Activated CD4-positive, alpha-beta T cell treated with anti-CD3 and anti-CD28 coated beads, Interleukin-2, amount 10 ng/mL, durations not matched to agents 24 days and 14 days (primary cell): ENCODE data around the gene MRPL39. TPM values are rescaled to one million over a fixed set of nuclear protein-coding genes. Genes with fewer than 3 reads are reported as not detected.

Experiments
- DNase-seq: peaks from one replicate; pipeline ENCODE4 v3.0.0; 2022
- H3K27ac Mint-ChIP-seq: one replicate; pipeline ENCODE4 v1.8.0; 2022; ENCODE audit warnings: mild to moderate bottlenecking, mixed read lengths
- H3K27me3 Mint-ChIP-seq: one replicate; pipeline ENCODE4 v1.8.0; 2022; ENCODE audit warnings: mixed read lengths
- H3K36me3 Mint-ChIP-seq: one replicate; pipeline ENCODE4 v1.8.0; 2022; ENCODE audit warnings: low read depth, mild to moderate bottlenecking, mixed read lengths
- H3K4me1 Mint-ChIP-seq: one replicate; pipeline ENCODE4 v1.8.0; 2021; ENCODE audit warnings: mixed read lengths
- H3K4me3 Mint-ChIP-seq: one replicate; pipeline ENCODE4 v1.8.0; 2022; ENCODE audit warnings: mild to moderate bottlenecking, moderate library complexity, mixed read lengths
- H3K9me3 Mint-ChIP-seq: one replicate; pipeline ENCODE4 v1.8.0; 2021; ENCODE audit warnings: mixed read lengths
- intact Hi-C: fragments of 100-400 bp; cut with micrococcal nuclease; formaldehyde crosslinking; loops from one replicate; pipeline ENCODE4 v1.15.1; 2023
- total RNA-seq: library from RNA; stranded (reverse); gene quantifications from 2 replicates; pipeline ENCODE4 v1.2.3, GENCODE V29; 2022

Gene MRPL39
- total RNA-seq, 1 donor from 2014 or later, result 63.2 TPM

GRCh38 chr21:25569084-25569483 is 38.2 kb downstream of the MRPL39 start:
- no peaks in the 10 kb centered on the region for H3K9me3 Mint-ChIP-seq
- H3K27me3 Mint-ChIP-seq, result no peaks in the 10 kb centered on the region
- peaks cover 61% of the 10 kb centered on the region for H3K4me1 Mint-ChIP-seq
- intact Hi-C loops, result no loop called here
- H3K27ac Mint-ChIP-seq, result peak overlapping the region; percentile 93
- DNase-seq, result peak; percentile 43
- H3K36me3 Mint-ChIP-seq, result peaks cover 93% of the 10 kb centered on the region
- H3K4me3 Mint-ChIP-seq, result peak overlapping the region; percentile 87

GRCh38 chr21:25568246-25568645 is 39.0 kb downstream of the MRPL39 start:
- Mint-ChIP-seq H3K9me3 (peaks cover 4% of the 10 kb centered on the region), H3K4me3 (peak overlapping the region; percentile 90), H3K27ac (peak overlapping the region; percentile 99), H3K4me1 (peaks cover 56% of the 10 kb centered on the region), H3K36me3 (peaks cover 93% of the 10 kb centered on the region), H3K27me3 (peaks cover 2% of the 10 kb centered on the region)
- intact Hi-C loops, result no loop called here
- peak; percentile 65 for DNase-seq

GRCh38 chr21:25567472-25567871 is 39.8 kb downstream of the MRPL39 start:
- Mint-ChIP-seq H3K27ac (peak overlapping the region; percentile 99), H3K36me3 (peaks cover 93% of the 10 kb centered on the region), H3K4me1 (peaks cover 50% of the 10 kb centered on the region), H3K9me3 (peaks cover 4% of the 10 kb centered on the region), H3K4me3 (peak overlapping the region; percentile 90), H3K27me3 (peaks cover 2% of the 10 kb centered on the region)
- no peak for DNase-seq
- intact Hi-C loops, result no loop called here

- peak; percentile 54 for DNase-seq
- intact Hi-C loops, result loop anchor here (1.0 kb wide), 1 partner anchor 170 kb away; no protein-coding TSS in a partner anchor
- peaks cover 4% of the 10 kb centered on the region for H3K9me3 Mint-ChIP-seq
- H3K27me3 Mint-ChIP-seq, result peaks cover 2% of the 10 kb centered on the region
- peaks cover 95% of the 10 kb centered on the region for H3K36me3 Mint-ChIP-seq
- peak overlapping the region; percentile 99 for H3K27ac Mint-ChIP-seq
- peak overlapping the region; percentile 90 for H3K4me3 Mint-ChIP-seq
- peaks cover 48% of the 10 kb centered on the region for H3K4me1 Mint-ChIP-seq
These were observed 40.6 kb downstream of the MRPL39 start for GRCh38 chr21:25566645-25567044.

- H3K4me1 Mint-ChIP-seq, result peaks cover 47% of the 10 kb centered on the region
- H3K9me3 Mint-ChIP-seq, result peaks cover 4% of the 10 kb centered on the region
- intact Hi-C loops, result loop anchor here (1.0 kb wide), 1 partner anchor 169 kb away; no protein-coding TSS in a partner anchor
- H3K4me3 Mint-ChIP-seq, result peak overlapping the region; percentile 90
- H3K27ac Mint-ChIP-seq, result peak overlapping the region; percentile 99
- H3K36me3 Mint-ChIP-seq, result peaks cover 86% of the 10 kb centered on the region
- DNase-seq, result peak; percentile 63
- peaks cover 2% of the 10 kb centered on the region for H3K27me3 Mint-ChIP-seq
These were observed 41.7 kb downstream of the MRPL39 start for GRCh38 chr21:25565272-25566211.

GRCh38 chr21:25564349-25564948 is 42.8 kb downstream of the MRPL39 start:
- Mint-ChIP-seq H3K4me1 (peaks cover 52% of the 10 kb centered on the region), H3K27me3 (peaks cover 2% of the 10 kb centered on the region), H3K27ac (peak overlapping the region; percentile 99), H3K9me3 (peaks cover 8% of the 10 kb centered on the region), H3K36me3 (peaks cover 77% of the 10 kb centered on the region), H3K4me3 (peak overlapping the region; percentile 90)
- intact Hi-C loops, result no loop called here
- DNase-seq, result peak; percentile 55

GRCh38 chr21:25563361-25564116 is 43.7 kb downstream of the MRPL39 start:
- Mint-ChIP-seq H3K9me3 (peaks cover 8% of the 10 kb centered on the region), H3K4me1 (peaks cover 54% of the 10 kb centered on the region), H3K36me3 (peaks cover 70% of the 10 kb centered on the region), H3K4me3 (peak overlapping the region; percentile 90), H3K27me3 (peaks cover 2% of the 10 kb centered on the region), H3K27ac (peak overlapping the region; percentile 99)
- peak; percentile 84 for DNase-seq
- intact Hi-C loops, result loop anchor here (1.0 kb wide), 1 partner anchor 10 kb away; no protein-coding TSS in a partner anchor

GRCh38 chr21:25562660-25563059 is 44.6 kb downstream of the MRPL39 start:
- H3K36me3 Mint-ChIP-seq, result peaks cover 62% of the 10 kb centered on the region
- H3K27ac Mint-ChIP-seq, result peak overlapping the region; percentile 99
- H3K4me1 Mint-ChIP-seq, result peaks cover 52% of the 10 kb centered on the region
- peak; percentile 69 for DNase-seq
- intact Hi-C loops, result loop anchor here (1.0 kb wide), 1 partner anchor 11 kb away; no protein-coding TSS in a partner anchor
- peak overlapping the region; percentile 90 for H3K4me3 Mint-ChIP-seq
- H3K9me3 Mint-ChIP-seq, result peaks cover 8% of the 10 kb centered on the region
- H3K27me3 Mint-ChIP-seq, result peaks cover 2% of the 10 kb centered on the region

GRCh38 chr21:25561668-25562641 is 45.3 kb downstream of the MRPL39 start:
- peak overlapping the region; percentile 99 for H3K27ac Mint-ChIP-seq
- DNase-seq, result peak; percentile 92
- intact Hi-C loops, result loop anchor here (1.0 to 2.0 kb wide), 8 partner anchors 17 to 166 kb away; no protein-coding TSS in a partner anchor
- H3K9me3 Mint-ChIP-seq, result peaks cover 8% of the 10 kb centered on the region
- H3K27me3 Mint-ChIP-seq, result peaks cover 2% of the 10 kb centered on the region
- peaks cover 55% of the 10 kb centered on the region for H3K36me3 Mint-ChIP-seq
- peaks cover 54% of the 10 kb centered on the region for H3K4me1 Mint-ChIP-seq
- peak overlapping the region; percentile 90 for H3K4me3 Mint-ChIP-seq

GRCh38 chr21:25560891-25561290 is 46.4 kb downstream of the MRPL39 start:
- peaks cover 57% of the 10 kb centered on the region for H3K4me1 Mint-ChIP-seq
- H3K27ac Mint-ChIP-seq, result peak overlapping the region; percentile 99
- peak overlapping the region; percentile 90 for H3K4me3 Mint-ChIP-seq
- intact Hi-C loops, result loop anchor here (1.0 to 2.0 kb wide), 8 partner anchors 18 to 165 kb away; no protein-coding TSS in a partner anchor
- peaks cover 2% of the 10 kb centered on the region for H3K27me3 Mint-ChIP-seq
- peaks cover 46% of the 10 kb centered on the region for H3K36me3 Mint-ChIP-seq
- H3K9me3 Mint-ChIP-seq, result peaks cover 8% of the 10 kb centered on the region
- DNase-seq, result no peak

GRCh38 chr21:25560271-25560685 is 47.0 kb downstream of the MRPL39 start:
- Mint-ChIP-seq H3K27me3 (peaks cover 2% of the 10 kb centered on the region), H3K27ac (peak overlapping the region; percentile 99), H3K9me3 (peaks cover 8% of the 10 kb centered on the region), H3K36me3 (peaks cover 41% of the 10 kb centered on the region), H3K4me1 (peaks cover 58% of the 10 kb centered on the region), H3K4me3 (peak overlapping the region; percentile 90)
- intact Hi-C loops, result loop anchor here (2.0 kb wide), 1 partner anchor 19 kb away; no protein-coding TSS in a partner anchor
- DNase-seq, result no peak

GRCh38 chr21:25559746-25560145 is 47.5 kb downstream of the MRPL39 start:
- peaks cover 2% of the 10 kb centered on the region for H3K27me3 Mint-ChIP-seq
- H3K9me3 Mint-ChIP-seq, result peaks cover 8% of the 10 kb centered on the region
- no peak for DNase-seq
- intact Hi-C loops, result loop anchor here (2.0 kb wide), 1 partner anchor 19 kb away; no protein-coding TSS in a partner anchor
- peaks cover 36% of the 10 kb centered on the region for H3K36me3 Mint-ChIP-seq
- H3K4me3 Mint-ChIP-seq, result peak overlapping the region; percentile 90
- H3K27ac Mint-ChIP-seq, result peak overlapping the region; percentile 99
- H3K4me1 Mint-ChIP-seq, result peaks cover 55% of the 10 kb centered on the region
